GM12874 (cell line): ENCODE measurements around the gene CEACAM21.

ENCODE experiments used
- TF ChIP-seq, protein P1 (sequence below): IDR thresholded peaks from 2 replicates; pipeline ENCODE4 v1.5.1; 2011; ENCODE audit warnings: low read depth, mild to moderate bottlenecking, control low read depth, low read length, moderate library complexity; ENCODE audit not compliant: insufficient read depth

The CEACAM21 gene

DNA sequence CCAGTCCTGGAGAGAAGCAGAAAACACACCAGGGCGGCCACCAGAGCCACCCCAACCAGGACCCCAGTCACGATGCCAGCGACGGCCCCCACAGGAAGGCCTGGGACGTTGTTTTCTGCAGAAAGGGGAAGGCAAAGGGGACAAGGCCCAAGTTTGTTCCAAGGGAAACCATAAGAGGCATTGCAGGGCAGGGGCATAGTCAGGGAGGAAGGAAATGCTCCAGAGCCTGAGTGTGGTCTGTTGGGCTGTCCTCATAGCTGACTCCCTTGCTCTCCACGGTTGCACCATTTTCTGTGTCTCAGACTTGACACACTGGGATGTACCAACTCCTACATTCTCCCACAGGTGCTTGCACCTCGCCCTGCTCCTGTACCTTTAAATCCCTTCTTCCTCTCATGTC, 45.7 kb downstream of the CEACAM21 start:
- TF ChIP-seq, protein P1, sequence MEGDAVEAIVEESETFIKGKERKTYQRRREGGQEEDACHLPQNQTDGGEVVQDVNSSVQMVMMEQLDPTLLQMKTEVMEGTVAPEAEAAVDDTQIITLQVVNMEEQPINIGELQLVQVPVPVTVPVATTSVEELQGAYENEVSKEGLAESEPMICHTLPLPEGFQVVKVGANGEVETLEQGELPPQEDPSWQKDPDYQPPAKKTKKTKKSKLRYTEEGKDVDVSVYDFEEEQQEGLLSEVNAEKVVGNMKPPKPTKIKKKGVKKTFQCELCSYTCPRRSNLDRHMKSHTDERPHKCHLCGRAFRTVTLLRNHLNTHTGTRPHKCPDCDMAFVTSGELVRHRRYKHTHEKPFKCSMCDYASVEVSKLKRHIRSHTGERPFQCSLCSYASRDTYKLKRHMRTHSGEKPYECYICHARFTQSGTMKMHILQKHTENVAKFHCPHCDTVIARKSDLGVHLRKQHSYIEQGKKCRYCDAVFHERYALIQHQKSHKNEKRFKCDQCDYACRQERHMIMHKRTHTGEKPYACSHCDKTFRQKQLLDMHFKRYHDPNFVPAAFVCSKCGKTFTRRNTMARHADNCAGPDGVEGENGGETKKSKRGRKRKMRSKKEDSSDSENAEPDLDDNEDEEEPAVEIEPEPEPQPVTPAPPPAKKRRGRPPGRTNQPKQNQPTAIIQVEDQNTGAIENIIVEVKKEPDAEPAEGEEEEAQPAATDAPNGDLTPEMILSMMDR = no peak

- TF ChIP-seq, protein P1 = no peak
Observed at GRCh38 chr19:41623360-41623759, 47.4 kb downstream of the CEACAM21 start.

DNA sequence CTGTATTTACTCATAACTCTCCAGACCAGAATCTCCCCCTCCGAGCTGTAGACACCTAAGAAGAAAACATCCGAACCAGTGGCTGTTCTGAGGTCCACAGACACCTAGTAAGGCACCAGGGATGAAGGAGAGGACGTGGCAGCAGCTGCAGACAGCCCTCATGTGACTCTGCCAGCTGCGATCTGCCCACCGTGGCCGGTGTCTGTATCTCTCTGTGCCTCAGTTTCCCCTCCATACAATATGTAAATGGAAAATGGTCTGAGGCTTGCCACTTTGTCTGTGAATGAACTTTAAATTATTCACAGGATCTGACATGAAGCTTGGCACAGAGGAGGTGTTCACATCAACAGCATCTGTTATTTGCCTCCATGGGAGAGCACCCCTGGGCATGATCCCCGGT, 48.5 kb downstream of the CEACAM21 start:
- TF ChIP-seq, protein P1 = no peak

GRCh38 chr19:41624937-41625336, 49.0 kb downstream of the CEACAM21 start:
- TF ChIP-seq, protein P1 = no peak

DNA sequence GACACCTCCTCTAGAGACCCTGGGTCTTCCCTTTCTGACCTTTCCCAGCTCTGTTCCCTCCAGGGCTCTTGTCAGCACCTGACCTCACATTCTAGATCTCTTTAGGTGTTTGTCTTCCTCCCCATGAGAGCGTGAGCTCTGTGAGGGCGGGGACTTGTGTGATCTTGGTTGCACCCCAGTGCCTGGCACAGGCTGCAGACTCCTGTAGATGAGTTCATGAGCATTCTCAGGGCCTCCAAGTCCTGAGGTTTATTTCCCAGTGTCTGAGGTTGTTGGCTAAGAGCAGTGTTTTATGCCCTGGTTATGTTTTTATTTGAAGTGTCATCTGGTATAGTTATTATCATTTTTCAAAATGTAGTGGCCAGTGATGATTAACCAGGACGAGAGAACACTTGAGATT, 50.3 kb downstream of the CEACAM21 start:
- TF ChIP-seq, protein P1 = no peak

DNA sequence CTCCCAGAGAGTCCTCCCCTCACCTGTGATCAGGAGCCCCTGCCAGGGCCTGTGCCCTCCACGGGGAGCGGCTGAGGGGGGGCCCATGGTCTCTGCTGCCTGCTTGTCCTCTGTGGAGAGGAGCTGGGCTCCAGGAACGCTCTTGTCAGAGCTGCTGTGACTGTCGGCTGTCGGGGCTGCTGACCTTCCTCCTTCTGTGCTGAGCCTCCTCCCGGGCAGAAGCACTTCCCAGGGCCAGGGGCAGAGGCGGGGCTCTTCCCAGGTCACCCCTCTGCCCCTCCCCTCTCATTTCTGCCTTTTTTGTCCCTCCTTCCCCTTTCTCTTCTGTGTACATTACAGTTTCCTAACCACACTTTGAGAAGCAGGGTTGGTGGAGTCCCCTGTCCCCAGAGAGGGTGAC, 50.9 kb downstream of the CEACAM21 start, which contains the start of gene CEACAM4:
Gene CEACAM4 (minus strand): TSS at position 198 of the 400 bp plus-strand sequence. CDS start 111 bp downstream, at position 87.
- TF ChIP-seq, protein P1 = no peak

GRCh38 chr19:41627966-41628675, 52.2 kb downstream of the CEACAM21 start:
- TF ChIP-seq, protein P1 = no peak
